Stimulated activated naive CD8-positive, alpha-beta T cell treated with anti-CD3 and anti-CD28 coated beads, Interleukin-15, amount 100 ng/mL, for 72 hours (primary cell): ENCODE data around the gene PCDHGA7.
"Not testable (repeated sequence)": the region's sequence is repeated elsewhere in the genome, so short reads cannot be mapped to it uniquely, and the experiment has no call there.

Experiments used
- ATAC-seq: fragments of 150-1000 bp; cut with Tn5 transposase; 2 replicates; pipeline ENCODE4 v1.10.0; 2021; ENCODE audit warnings: mild to moderate bottlenecking, moderate library complexity
- DNase-seq, 2 donors: peaks; one replicate each; pipeline ENCODE4 v3.0.0; 2021 to 2022
- H3K27ac Mint-ChIP-seq, 2 donors: one replicate each; pipeline ENCODE4 v1.8.0; 2022; ENCODE audit warnings: mild to moderate bottlenecking in 2 of 2, mixed read lengths in 2 of 2, moderate library complexity in 2 of 2
- H3K27me3 Mint-ChIP-seq: one replicate; pipeline ENCODE4 v1.8.0; 2022; ENCODE audit warnings: mixed read lengths
- H3K4me1 Mint-ChIP-seq: one replicate; pipeline ENCODE4 v1.8.0; 2022; ENCODE audit warnings: mild to moderate bottlenecking, mixed read lengths
- H3K4me3 Mint-ChIP-seq, 2 donors: one replicate each; pipeline ENCODE4 v1.8.0; 2022; ENCODE audit warnings: mild to moderate bottlenecking in 2 of 2, mixed read lengths in 2 of 2, moderate library complexity in 1 of 2
- H3K9me3 Mint-ChIP-seq, 2 donors: one replicate each; pipeline ENCODE4 v1.8.0; 2022; ENCODE audit warnings: mixed read lengths in 2 of 2

PCDHGA7 gene

GRCh38 chr5:141384471-141385267, 2.1 kb downstream of the PCDHGA7 start:
- Mint-ChIP-seq H3K4me1 (peaks cover 5% of the 10 kb centered on the region), H3K27ac (no peak overlapping the region), H3K27me3 (peaks cover 75% of the 10 kb centered on the region), H3K9me3 (peaks cover 10 to 41% of the 10 kb centered on the region in 2 donors), H3K4me3 (no peak overlapping the region)
- DNase-seq (no peak), ATAC-seq (no peak)

- DNase-seq = peak in 1 of 2 donors; percentile 35
- peak within 1 kb of the TSS in 1 of 2 donors; percentile 6 for H3K27ac Mint-ChIP-seq
- H3K4me3 Mint-ChIP-seq = peak within 1 kb of the TSS; percentile 56 to 57
Measured at GRCh38 chr5:141387557-141388311, 5.2 kb downstream of the PCDHGA7 start, which contains the start of gene PCDHGB4. Gene PCDHGB4, plus strand, starts transcription at chr5:141387698. Its CDS starts 187 bp downstream, at chr5:141387885.

GRCh38 chr5:141388661-141389060, 6.1 kb downstream of the PCDHGA7 start:
- ATAC-seq (no peak), DNase-seq (no peak)
- Mint-ChIP-seq H3K4me3 (peak overlapping the region in 1 of 2 donors; percentile 15), H3K27ac (no peak overlapping the region), H3K27me3 (peaks cover 83% of the 10 kb centered on the region), H3K4me1 (no peaks in the 10 kb centered on the region), H3K9me3 (peaks cover 24 to 41% of the 10 kb centered on the region in 2 donors)

More at GRCh38 chr5:141387557-141388311, 5.2 kb downstream of the PCDHGA7 start, which contains the start of gene PCDHGB4:
- not testable (repeated sequence) for H3K4me1 Mint-ChIP-seq
- H3K27me3 Mint-ChIP-seq = peaks cover 83% of the 10 kb centered on the region
- ATAC-seq = peak; percentile 81
- peaks cover 24 to 48% of the 10 kb centered on the region in 2 donors for H3K9me3 Mint-ChIP-seq

GRCh38 chr5:141389153-141390042, 6.9 kb downstream of the PCDHGA7 start:
- ATAC-seq (no peak), DNase-seq (no peak)
- Mint-ChIP-seq H3K4me1 (no peaks in the 10 kb centered on the region), H3K9me3 (peaks cover 29 to 46% of the 10 kb centered on the region in 2 donors), H3K27ac (no peak overlapping the region), H3K4me3 (no peak overlapping the region), H3K27me3 (peaks cover 83% of the 10 kb centered on the region)

- Mint-ChIP-seq H3K27ac (peak within 1 kb of the TSS in 1 of 2 donors; percentile 86), H3K27me3 (peaks cover 81% of the 10 kb centered on the region), H3K9me3 (peaks cover 25 to 38% of the 10 kb centered on the region in 2 donors), H3K4me1 (no peaks in the 10 kb centered on the region), H3K4me3 (no peak within 1 kb of the TSS)
- ATAC-seq = no peak
- DNase-seq = no peak
Measured at GRCh38 chr5:141392429-141393198, 10.1 kb downstream of the PCDHGA7 start, which contains the start of gene PCDHGA8. Gene PCDHGA8, plus strand, starts transcription at chr5:141392633. Its CDS starts 181 bp downstream, at chr5:141392814.

- Mint-ChIP-seq H3K27me3 (peaks cover 77% of the 10 kb centered on the region), H3K4me1 (no peaks in the 10 kb centered on the region), H3K27ac (no peak overlapping the region), H3K4me3 (no peak overlapping the region), H3K9me3 (peaks cover 23 to 36% of the 10 kb centered on the region in 2 donors)
- ATAC-seq (no peak), DNase-seq (no peak)
Measured at GRCh38 chr5:141393267-141393666, 10.7 kb downstream of the PCDHGA7 start.

- H3K4me3 Mint-ChIP-seq, H3K4me1 Mint-ChIP-seq, H3K27ac Mint-ChIP-seq, ATAC-seq, DNase-seq: not testable (repeated sequence)
- peaks cover 77% of the 10 kb centered on the region for H3K27me3 Mint-ChIP-seq
- H3K9me3 Mint-ChIP-seq = peaks cover 20 to 34% of the 10 kb centered on the region in 2 donors
Measured at GRCh38 chr5:141394401-141395187, 12.1 kb downstream of the PCDHGA7 start.

- H3K4me1 Mint-ChIP-seq = not testable (repeated sequence)
- Mint-ChIP-seq H3K9me3 (peaks cover 11 to 32% of the 10 kb centered on the region in 2 donors), H3K27ac (peak within 1 kb of the TSS; percentile 33 to 42), H3K4me3 (peak within 1 kb of the TSS; percentile 67 to 69), H3K27me3 (peaks cover 79% of the 10 kb centered on the region)
- DNase-seq (peak in 1 of 2 donors; percentile 51), ATAC-seq (peak; percentile 92)
Measured at GRCh38 chr5:141397756-141398551, 15.4 kb downstream of the PCDHGA7 start, which contains the start of gene PCDHGB5. Gene PCDHGB5, plus strand, starts transcription at chr5:141397947. Its CDS starts 181 bp downstream, at chr5:141398128.

GRCh38 chr5:141398608-141399007, 16.1 kb downstream of the PCDHGA7 start:
- Mint-ChIP-seq H3K4me1 (peaks cover 9% of the 10 kb centered on the region), H3K27me3 (peaks cover 79% of the 10 kb centered on the region), H3K9me3 (peaks cover 11 to 38% of the 10 kb centered on the region in 2 donors), H3K27ac (peak overlapping the region in 1 of 2 donors; percentile 42), H3K4me3 (no peak overlapping the region)
- no peak for DNase-seq
- ATAC-seq = no peak

GRCh38 chr5:141399555-141400258, 17.2 kb downstream of the PCDHGA7 start:
- no peak overlapping the region for H3K27ac Mint-ChIP-seq
- H3K27me3 Mint-ChIP-seq = peaks cover 79% of the 10 kb centered on the region
- H3K4me3 Mint-ChIP-seq = no peak overlapping the region

GRCh38 chr5:141402553-141403243, 20.2 kb downstream of the PCDHGA7 start, which contains the start of gene PCDHGA9:
Gene PCDHGA9, plus strand, starts transcription at chr5:141402778. Its CDS starts 175 bp downstream, at chr5:141402953.
- DNase-seq = no peak
- H3K4me1 Mint-ChIP-seq = peaks cover 9% of the 10 kb centered on the region
- peaks cover 80% of the 10 kb centered on the region for H3K27me3 Mint-ChIP-seq
- peak within 1 kb of the TSS; percentile 44 to 62 for H3K4me3 Mint-ChIP-seq
- no peak within 1 kb of the TSS for H3K27ac Mint-ChIP-seq
- peaks cover 5 to 46% of the 10 kb centered on the region in 2 donors for H3K9me3 Mint-ChIP-seq
- ATAC-seq = no peak

More at GRCh38 chr5:141399555-141400258, 17.2 kb downstream of the PCDHGA7 start:
- Mint-ChIP-seq H3K4me1 (peaks cover 9% of the 10 kb centered on the region), H3K9me3 (peaks cover 5 to 34% of the 10 kb centered on the region in 2 donors)
- DNase-seq = no peak
- no peak for ATAC-seq

- Mint-ChIP-seq H3K9me3 (peaks cover 5 to 53% of the 10 kb centered on the region in 2 donors), H3K4me3 (peak overlapping the region in 1 of 2 donors; percentile 62), H3K4me1 (peaks cover 16% of the 10 kb centered on the region), H3K27ac (no peak overlapping the region), H3K27me3 (peaks cover 86% of the 10 kb centered on the region)
- DNase-seq = no peak
- ATAC-seq = no peak
Measured at GRCh38 chr5:141403387-141403786, 20.8 kb downstream of the PCDHGA7 start.
